GM18498 (cell line): ENCODE data around the gene NTNG1.

ENCODE experiments used
- ATAC-seq: cut with Tn5 transposase; IDR thresholded peaks from one replicate; pipeline ENCODE4 v1.9.1; 2021; ENCODE audit warnings: mild to moderate bottlenecking, moderate library complexity; ENCODE audit not compliant: unreplicated experiment

NTNG1 gene

DNA sequence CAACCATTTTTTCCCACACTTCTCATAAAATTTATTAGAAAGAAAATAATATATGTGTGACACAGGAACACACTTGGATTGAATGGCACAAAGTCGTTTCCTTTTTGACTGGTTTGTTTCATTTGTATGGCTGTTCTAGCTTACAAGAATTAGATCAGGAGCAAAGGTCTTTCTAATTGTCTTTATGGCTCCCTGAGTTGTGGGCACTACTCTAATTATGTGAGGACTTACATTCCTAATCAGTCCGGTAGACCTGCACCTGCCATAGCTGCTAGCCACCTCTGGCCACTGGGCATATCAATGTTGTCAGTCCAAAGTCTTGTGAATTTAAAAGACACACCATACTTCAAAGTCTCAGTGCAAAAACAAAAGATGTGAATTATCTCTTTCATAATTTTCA is 346.7 kb downstream of the NTNG1 start:
- ATAC-seq = no peak

DNA sequence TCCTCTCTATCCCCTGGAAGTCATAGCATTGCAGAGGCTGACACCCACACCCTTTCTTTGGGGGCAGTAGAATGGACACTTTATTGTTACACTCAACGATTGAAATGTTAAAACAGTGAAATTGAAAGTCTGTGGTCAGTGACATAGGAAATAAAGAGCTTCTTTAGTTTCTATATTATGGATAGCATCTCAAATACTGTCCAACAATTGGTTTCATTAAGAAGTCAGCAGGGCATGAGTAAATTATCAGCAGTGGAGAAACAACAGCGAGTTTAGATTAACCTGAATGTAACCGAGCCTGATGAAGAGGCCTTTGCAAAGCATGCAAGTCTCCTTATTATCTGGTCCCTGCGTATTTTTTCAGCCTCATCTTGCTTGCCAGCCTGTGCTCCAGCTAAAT is 350.7 kb downstream of the NTNG1 start:
- ATAC-seq = no peak

DNA sequence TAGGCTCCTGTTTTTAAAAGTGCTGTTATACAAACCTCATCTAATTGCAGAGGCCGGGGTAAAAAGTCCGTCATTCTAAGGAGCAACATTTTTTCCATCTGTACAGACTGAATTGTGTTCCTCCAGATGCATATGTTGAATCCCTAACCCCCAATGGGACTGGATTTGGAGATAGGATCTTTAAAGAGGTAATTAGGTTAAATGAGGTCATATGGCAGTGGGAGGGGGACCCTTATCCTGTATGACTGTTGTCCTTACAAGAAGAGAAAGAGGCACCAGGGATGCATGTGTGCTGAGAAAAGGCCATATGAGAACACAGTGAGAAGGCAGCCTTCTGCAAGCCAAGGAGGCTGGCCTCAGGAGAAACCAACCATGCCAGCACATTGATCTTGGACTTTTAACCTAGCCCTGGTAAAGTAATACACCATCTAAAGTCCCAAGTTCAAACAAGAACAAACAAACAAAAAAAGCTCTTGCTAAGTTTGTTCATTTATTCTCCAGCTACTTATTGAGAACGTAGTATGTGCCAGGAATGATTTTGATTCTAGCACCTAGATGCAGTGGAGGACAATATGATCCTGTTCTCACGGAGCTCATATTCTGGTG is 352.4 kb downstream of the NTNG1 start:
- ATAC-seq = no peak

DNA sequence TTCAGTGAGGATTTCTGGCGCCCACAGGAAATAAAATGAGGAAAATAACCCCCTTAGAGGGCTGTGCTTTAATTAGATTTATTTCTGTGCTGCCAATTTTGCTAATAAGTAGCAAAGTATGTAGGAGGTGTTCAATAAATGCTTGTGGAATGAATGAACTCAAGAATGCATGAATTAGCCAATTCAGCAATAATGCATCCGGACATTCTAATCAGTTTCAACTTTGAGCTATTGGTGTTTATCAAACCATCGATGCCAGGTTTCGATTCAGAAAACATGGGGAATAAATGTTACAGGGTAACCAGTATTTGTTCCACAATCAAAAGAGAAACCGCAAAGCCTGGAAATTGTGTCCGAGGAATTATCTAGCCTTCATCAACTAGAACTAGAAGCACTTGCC is 353.2 kb downstream of the NTNG1 start:
- ATAC-seq = no peak

DNA sequence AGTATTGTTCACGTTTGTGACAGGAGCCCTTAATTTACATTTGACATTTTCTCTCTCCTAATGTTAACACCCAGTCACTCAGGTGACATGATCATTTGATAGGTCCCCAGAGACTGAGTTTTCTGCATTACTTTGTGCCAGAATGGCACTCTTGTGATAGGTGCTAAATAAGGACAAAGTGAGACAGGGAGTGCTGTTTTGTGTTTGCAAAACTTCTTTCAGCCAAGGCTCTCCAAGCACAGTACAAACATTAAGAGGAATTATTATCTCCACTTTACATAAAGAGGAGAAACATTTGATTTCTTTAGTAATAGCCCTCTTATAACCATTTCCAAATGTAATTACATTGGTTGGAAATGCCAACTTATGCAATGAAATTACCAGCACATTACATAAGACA is 355.2 kb downstream of the NTNG1 start:
- no peak for ATAC-seq

DNA sequence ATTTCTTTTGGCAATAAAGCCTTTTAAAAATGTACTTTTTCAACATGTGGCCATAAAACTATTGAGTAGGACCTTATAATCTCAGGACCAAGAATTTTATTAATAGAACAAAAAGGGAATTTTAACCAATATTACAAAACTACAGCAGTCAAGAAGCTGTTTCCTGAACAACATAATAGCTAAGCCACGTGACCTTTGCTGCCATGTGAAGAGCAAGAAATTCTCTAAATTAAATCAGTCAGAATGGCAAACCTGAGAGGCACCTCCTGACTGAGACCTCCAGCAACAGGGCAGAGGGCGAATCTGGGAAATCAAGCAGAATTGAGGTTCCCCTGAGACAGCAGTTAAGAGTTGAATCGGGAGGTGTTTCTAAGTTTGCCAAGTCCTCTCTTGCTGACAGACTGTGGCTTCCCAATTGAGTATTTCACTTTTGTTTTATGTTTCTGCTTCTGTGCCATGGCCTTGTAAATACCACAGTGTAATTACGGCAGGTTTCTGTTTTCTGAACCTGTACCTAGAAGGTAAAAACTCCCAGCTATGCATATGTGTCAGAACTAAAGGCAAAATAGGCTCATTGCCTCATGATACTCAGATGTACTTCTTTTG is 358.4 kb downstream of the NTNG1 start:
- ATAC-seq = peak; percentile 97

DNA sequence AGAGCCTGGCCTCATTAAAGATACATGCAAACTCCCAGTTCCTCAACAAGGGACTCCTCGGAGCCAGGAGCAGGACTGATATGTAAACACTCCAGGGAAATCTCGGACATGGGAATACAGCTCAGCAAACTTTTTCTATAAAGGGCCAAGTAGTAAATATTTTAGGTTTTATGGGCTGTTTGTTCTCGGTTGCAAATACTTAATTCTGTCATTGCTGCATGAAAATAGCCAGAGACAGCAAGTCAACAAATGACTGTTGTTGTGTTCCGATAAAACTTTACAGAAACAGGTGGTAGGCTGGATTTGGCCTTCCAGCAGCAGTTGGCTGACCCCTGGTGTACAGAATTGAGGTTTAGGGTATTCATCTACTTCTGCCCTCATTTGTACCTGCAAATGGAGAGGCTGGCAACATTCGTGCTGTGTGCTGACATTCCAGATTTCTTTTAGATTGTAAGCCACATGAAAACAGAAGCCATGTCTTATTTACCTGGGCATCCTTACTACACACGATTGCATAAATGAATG is 360.3 kb downstream of the NTNG1 start:
- no peak for ATAC-seq

DNA sequence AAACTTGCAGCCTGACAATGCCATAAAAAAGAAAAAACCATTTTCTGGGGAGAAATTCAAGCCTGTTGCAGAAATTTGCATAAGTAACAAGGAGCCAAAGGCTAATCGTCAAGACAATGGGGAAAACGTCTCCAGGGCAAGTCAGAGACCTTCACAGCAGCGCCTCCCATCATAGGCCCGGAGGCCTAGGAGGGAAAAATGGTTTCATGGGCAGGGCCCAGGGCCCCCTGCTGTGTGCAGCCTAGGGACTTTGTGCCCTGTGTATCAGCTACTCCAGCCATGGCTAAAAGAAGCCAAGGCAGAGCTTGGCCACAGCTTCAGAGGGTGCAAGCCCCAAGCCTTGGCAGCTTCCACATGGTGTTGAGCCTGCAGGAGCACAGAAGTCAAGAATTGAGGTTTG is 369.5 kb downstream of the NTNG1 start:
- no peak for ATAC-seq

DNA sequence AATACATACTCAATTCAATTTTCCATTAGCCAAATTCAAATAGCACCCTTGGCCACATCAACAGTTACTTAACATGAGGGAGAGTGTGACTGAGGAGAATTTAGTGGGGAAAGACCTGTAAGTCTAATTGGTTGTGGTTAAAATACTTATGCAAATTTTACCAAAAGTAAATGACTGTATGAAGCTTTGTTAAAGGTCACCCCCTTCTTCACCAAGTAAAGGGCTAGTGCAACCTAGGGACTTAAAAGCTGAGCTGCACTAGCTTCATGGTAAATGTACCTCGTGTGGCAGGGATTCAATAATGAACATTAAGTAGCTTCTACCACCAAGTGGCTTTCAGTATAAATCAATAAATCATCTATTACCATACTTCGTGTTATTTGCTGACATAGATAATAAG is 372.0 kb downstream of the NTNG1 start:
- ATAC-seq = no peak

DNA sequence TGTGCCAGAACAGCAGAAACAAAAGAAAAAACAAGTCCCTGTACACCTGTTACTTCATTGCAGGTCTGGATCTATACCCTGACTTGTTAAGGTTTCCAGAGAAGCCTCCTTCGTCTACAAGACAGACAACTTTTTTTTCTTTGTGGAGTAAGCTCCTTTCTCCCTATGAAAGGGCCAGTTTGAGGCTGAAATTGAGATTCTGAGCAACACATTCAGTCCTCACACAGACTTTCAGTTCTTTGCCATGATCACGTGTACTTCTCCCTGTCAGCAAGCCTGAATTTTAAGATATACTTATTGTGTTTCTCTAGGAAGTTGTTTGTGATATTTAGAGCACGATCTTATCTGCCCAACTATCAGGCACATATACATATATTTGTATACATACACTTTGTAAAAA is 374.0 kb downstream of the NTNG1 start:
- ATAC-seq = no peak

DNA sequence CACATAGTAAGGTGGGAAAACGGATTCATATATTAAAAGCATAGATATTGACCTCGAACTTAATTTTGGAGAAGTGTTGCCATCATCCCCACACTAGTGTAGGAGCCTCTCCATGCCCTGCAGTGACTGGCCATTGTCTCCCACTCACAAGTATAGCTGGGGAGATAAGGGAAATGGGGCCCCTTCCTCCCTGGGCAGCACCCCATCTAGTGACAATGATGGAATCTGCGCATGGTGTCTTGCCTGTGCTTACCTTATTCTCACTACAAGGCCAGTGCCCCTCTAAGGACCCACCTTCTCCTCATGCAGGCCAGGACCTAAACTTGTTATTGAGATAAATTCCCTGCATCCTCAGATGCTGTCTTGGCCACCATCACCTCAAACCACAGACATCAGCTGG is 374.9 kb downstream of the NTNG1 start:
- ATAC-seq = peak; percentile 56

DNA sequence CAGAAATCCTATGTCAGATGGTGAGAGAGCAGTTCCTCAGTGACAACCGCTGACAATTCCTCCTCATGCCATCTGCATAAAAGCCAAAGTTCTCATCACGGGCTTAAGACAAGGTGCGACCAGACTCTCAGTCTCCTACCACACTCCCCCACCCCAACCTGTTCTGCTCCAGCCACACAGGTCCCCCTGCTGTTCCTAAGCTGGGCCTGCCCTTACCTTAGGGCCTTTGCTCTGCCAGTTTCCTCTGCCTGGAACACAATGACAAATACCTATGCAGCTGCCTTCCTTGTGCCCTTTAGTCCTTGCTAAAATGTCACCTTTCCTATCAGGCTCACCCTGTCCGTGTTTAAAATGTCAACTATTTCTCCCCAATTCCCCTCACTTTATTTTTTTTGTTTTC is 382.2 kb downstream of the NTNG1 start:
- no peak for ATAC-seq

DNA sequence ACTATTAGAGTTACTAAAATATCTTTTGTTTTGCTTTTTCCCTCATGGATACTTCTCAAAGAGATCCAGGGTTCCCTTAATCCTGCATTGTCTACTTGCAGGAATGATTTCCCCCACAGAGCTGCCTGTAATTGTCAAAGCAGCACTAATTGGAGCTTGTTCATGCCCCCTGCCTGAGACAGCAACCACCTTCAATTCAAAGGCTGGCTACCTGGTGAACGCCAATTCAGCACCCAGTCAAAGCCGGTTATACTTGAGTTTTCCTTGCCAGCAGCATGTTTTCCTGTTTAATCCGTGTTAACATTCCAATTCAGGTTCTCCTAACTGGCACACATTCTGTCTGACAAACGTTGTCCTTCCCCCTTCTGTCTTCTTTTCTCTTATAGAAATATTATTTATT is 382.9 kb downstream of the NTNG1 start:
- no peak for ATAC-seq

DNA sequence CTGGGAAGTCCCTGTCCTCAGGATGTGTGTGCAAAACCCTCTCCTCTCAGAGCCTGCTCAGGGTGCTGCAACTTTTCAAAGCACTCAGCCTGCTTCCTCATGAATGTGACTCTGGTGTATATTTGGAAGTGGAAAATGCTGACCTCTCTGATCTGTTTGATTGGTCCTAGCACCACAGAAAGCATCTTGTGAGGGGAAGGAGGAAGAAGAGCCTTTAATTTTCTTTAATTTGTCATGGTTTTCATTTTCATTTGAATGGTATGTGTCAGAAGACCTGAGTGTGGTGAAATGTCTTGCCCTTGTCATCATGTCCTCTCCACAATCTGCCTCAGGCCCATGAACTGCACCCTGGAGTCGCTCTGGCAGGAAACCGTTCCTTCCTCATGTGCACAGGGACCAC is 383.5 kb downstream of the NTNG1 start:
- no peak for ATAC-seq

DNA sequence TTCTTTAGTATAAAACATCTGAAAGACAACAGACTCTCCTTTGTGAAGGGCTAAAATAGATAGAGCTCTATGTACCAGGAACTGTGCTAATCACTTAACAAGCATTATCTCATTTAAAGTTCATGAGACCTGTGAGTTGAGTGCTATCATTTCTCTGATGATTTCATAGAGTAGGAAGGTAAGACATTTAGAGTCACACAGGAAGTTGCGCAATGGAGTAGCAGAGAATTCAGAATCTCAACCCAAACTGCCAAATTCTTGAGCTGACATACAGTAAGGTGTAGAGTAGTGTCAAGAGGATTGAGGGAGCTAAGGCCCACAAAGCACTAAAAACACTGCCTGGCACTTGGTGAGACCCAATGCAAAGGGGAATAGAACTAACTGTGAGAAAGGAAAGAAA is 384.3 kb downstream of the NTNG1 start:
- ATAC-seq = no peak

DNA sequence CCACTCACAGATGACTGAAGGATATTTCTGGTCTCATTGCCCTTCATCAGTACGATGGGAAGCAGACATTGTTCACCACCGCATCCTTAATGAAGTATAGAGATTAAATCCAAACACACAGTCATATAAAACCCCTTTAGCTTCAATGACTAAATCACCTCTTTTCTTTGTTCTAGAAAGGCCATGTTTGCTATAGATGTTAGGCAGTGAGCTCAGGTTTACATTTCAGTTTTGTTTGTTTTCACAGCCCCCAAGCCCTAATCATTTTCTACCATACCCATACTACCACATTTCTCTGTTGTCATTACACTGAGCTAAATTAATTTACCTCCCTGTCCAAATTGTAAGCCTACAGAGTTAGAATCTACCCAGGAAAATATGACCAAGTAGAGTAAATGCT is 385.1 kb downstream of the NTNG1 start:
- no peak for ATAC-seq

DNA sequence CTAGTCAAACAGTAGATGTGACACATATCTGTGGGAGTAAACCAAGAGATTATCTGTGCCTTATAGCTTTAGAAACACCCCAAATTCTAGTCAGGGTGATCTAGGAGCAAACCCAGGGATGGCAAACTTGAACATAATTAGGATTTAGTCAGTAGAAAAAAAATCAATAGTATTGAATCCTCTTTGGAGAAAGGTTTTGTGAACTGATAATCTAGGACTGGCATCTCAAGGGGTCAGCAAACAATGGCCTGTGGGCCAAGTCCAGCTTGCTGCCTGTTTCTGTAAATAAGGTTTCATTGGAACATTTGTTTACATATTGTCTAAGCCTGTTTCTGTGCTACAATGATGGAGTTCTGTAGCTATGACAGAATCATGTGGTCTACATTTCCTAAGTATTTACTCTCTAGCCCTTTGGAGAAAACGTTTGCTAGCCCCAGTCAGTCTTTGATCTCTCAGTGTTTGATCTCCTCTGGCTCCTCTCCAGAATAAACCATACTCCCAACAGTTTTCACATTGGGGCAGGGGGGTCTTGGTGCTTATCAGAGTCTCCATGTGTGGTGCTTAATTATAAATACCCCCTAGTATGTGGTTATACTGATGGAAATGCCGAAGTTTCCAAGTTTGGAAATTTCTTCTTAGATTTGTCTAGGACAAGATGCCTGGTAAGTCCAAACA is 385.8 kb downstream of the NTNG1 start:
- ATAC-seq = no peak

DNA sequence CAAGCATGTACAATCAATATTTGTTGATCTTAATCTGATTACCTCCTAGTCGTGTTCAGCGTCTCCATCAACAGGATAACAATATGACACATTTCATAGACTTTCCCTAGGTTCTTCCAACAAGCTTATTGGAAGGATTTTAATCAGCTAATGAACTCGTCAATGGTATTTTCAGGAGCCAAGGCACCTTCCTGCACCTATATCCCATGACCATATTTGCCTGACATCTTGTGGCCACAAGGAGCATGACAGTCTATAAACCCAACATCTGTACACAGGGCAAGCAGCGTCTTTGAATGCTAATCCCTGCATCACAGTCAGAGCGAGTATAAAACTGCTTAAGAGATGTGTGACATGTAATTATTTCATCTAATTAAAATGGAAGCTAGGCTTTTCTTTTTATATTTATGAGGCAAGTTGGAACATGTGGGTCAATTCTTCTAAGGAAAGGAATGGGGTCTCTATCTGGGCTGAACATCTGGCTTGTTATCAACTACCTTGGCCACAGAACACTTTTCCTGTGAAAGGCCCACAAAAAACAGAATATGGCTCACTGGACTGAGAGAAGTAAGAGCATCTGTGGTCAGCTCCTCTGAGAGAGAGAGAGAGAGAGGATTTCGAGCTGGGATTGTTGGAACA is 388.8 kb downstream of the NTNG1 start:
- ATAC-seq = peak; percentile 96

DNA sequence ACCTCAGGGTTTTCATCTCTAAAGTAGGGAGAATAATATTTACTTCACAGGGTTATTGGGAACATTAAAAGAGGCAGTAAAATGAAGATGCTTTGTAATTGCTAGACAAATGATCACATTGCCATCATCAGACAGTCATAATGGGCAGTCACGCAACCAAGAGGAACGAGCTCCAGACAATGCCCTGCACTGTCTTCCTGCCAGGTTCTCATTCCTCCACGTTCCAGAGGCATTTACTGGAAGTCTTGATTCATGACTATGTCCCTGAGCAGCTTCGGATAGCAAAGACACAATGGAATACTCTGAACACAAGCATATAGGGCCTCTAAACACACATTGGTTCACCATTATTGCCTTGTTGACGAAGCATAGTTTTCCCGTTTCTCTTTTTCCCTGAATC is 389.7 kb downstream of the NTNG1 start:
- no peak for ATAC-seq

DNA sequence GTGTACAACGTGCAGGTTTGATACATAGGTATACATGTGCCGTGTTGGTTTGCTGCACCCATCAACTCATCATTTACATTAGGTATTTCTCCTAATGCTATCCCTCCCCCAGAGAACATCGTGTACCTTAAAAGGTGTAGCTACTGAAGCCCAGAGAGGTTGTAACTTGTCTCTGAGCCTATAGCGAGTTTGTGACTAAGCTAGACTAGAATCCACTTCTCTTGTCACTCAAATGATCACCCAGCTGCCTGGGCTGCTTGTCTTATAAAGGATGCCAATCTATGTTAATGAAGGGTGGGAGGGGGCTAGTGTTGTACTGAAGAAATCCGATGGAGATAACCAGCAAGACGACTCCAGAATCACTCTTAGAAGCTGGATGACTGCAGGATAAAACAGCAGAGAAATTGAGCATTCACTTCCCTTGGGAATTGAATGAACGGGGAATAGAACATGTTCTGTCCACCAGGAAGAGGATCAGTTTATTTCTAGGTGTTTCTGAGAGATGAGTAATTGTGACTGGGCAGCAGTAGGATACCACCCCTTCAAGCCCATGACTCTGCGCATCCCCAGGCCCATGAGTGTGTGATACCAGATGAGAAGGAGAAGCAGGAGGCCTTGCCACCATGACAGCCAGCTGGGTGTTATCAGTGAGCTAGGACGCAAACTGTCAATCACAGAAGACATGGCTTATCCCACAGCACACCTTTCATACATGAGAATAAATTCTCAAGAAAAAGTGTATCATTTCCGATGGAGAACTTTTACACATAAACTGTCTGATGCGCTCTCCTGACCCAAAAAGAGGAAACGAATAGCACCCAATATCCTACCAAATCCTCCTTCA is 390.4 kb downstream of the NTNG1 start:
- no peak for ATAC-seq

DNA sequence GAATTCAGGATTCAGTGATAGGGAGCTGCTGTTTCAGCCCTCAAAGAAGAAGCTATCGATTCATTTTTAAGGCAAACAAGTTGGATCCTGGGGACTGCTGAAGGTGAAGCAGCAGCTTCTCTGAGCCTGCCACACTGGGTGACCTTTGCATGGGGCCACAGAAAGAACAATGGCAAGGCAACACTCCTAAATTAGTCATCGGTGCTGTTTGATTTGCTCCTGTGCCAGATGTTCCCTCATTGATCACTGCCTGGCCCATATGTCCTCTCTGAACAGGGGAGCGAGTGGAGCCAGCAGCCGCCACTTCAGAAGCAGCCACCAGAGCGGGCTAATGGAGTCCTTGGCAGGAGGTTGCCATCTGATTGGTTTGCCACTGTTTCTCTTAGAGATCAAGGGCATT is 391.5 kb downstream of the NTNG1 start:
- no peak for ATAC-seq
